HCT116 (cell line): ENCODE results near the gene DGKZ. TPM values are rescaled to one million over a fixed set of nuclear protein-coding genes. Genes with fewer than 3 reads are reported as not detected.

Experiments
- ATAC-seq: fragments of 200-7000 bp; cut with Tn5 transposase; 2 replicates; pipeline ENCODE4 v1.9.1; 2020; ENCODE audit warnings: mild to moderate bottlenecking, moderate library complexity
- BruUV-seq: library from RNA; stranded (reverse); fragments of 400-500 nt; replicated peaks from 2 replicates; lab custom pipeline; 2021; lab: Mats Ljungman, UMichigan
- CTCF ChIA-PET: fragments of 300-600 bp; sonication (Branson Sonifier 250); formaldehyde crosslinking; loops from one replicate; lab custom pipeline; 2021; ENCODE audit warnings: antibody characterized with exemption; lab: Charles Lee
- POLR2A ChIA-PET: fragments of 300-600, 350-600 bp; sonication (Branson Sonifier 250); formaldehyde crosslinking; loops from one replicate; lab custom pipeline; 2021; ENCODE audit warnings: antibody characterized with exemption; lab: Charles Lee
- RAD21 ChIA-PET, 2 experiments: fragments of 300-600 bp; sonication (Branson Sonifier 250); formaldehyde crosslinking; loops; one replicate each; lab custom pipeline; 2023; ENCODE audit warnings: low total read pairs in 2 of 2; ENCODE audit not compliant: uncharacterized antibody in 2 of 2, unreplicated experiment in 2 of 2, low non-redundant PET in 1 of 2; lab: Charles Lee
- DNase-seq: peaks from one replicate; pipeline ENCODE4 v3.0.0-alpha.2; 2010; ENCODE audit warnings: low read depth, low spot score
- H2AFZ ChIP-seq: fragments of 200-600 bp; shearing (Covaris generic), sonication (generic); 2 replicates; pipeline ENCODE4 v1.6.1; 2017; ENCODE audit warnings: low read depth, mixed run types, mixed read lengths, antibody characterized with exemption, low read length; ENCODE audit not compliant: poor library complexity, severe bottlenecking
- H3K27ac ChIP-seq: 2 replicates; pipeline ENCODE4 v1.5.1; 2012; ENCODE audit warnings: low read depth, low read length
- H3K27me3 ChIP-seq: fragments of 200-600 bp; sonication (generic); 2 replicates; pipeline ENCODE4 v1.6.1; 2016; ENCODE audit warnings: mixed run types, low read length, mixed read lengths; ENCODE audit not compliant: insufficient read depth
- H3K36me3 ChIP-seq, 2 experiments: fragments of 200-500 bp in 1 of 2; fragments of 200-600 bp in 1 of 2; sonication (Bioruptor generic) in 1 of 2; sonication (generic) in 1 of 2; 2 replicates each; pipeline versions ENCODE4 v1.5.1 to v1.6.1; 2014 to 2016; ENCODE audit warnings: low read length in 2 of 2, inconsistent platforms in 1 of 2, mixed read lengths in 1 of 2, mixed run types in 1 of 2; ENCODE audit not compliant: insufficient read depth in 2 of 2, control insufficient read depth in 1 of 2
- H3K4me1 ChIP-seq, 2 experiments: fragments of 200-600 bp in 1 of 2; sonication (generic) in 1 of 2; 2 replicates each; pipeline versions ENCODE4 v1.5.1 to v1.6.1; 2012 to 2017; ENCODE audit warnings: low read length in 2 of 2, inconsistent platforms in 1 of 2, mild to moderate bottlenecking in 1 of 2, mixed read lengths in 1 of 2, mixed run types in 1 of 2, moderate library complexity in 1 of 2; ENCODE audit not compliant: insufficient read depth in 2 of 2, control insufficient read depth in 1 of 2
- H3K4me2 ChIP-seq: fragments of 200-600 bp; sonication (generic); 2 replicates; pipeline ENCODE4 v1.6.1; 2017; ENCODE audit warnings: mixed run types, low read length, mixed read lengths
- H3K4me3 ChIP-seq, 2 experiments: fragments of 200-600 bp in 1 of 2; sonication (generic) in 1 of 2; replicated peaks in 1 of 2; 2 replicates each; pipeline ENCODE4 v1.5.1; 2011 to 2016; ENCODE audit warnings: low read length in 2 of 2, control low read depth in 1 of 2, low read depth in 1 of 2, mild to moderate bottlenecking in 1 of 2, mixed read lengths in 1 of 2, mixed run types in 1 of 2
- H3K79me2 ChIP-seq: fragments of 200-600 bp; sonication (generic); 2 replicates; pipeline ENCODE4 v1.6.1; 2017; ENCODE audit warnings: mild to moderate bottlenecking, mixed run types, low read length, moderate library complexity, mixed read lengths; ENCODE audit not compliant: insufficient read depth
- H3K9ac ChIP-seq: fragments of 200-600 bp; sonication (generic); 2 replicates; pipeline ENCODE4 v1.6.1; 2016; ENCODE audit warnings: low read length, mixed read lengths
- H3K9me2 ChIP-seq: fragments of 200-600 bp; sonication (generic), shearing (Covaris generic); 2 replicates; pipeline ENCODE4 v1.6.1; 2017; ENCODE audit warnings: mixed run types, mild to moderate bottlenecking, moderate library complexity; ENCODE audit not compliant: insufficient read depth
- H3K9me3 ChIP-seq, 2 experiments: fragments of 200-500 bp in 1 of 2; fragments of 200-600 bp in 1 of 2; sonication (Bioruptor generic) in 1 of 2; sonication (generic) in 1 of 2; 2 replicates each; pipeline ENCODE4 v1.6.1; 2014 to 2017; ENCODE audit warnings: low read length in 2 of 2, mixed read lengths in 2 of 2, inconsistent platforms in 1 of 2, low read depth in 1 of 2, mild to moderate bottlenecking in 1 of 2, mixed run types in 1 of 2, moderate library complexity in 1 of 2; ENCODE audit not compliant: control insufficient read depth in 1 of 2, insufficient read depth in 1 of 2
- H4K20me1 ChIP-seq: fragments of 200-600 bp; sonication (generic), shearing (Covaris generic); 2 replicates; pipeline ENCODE4 v1.6.1; 2017; ENCODE audit warnings: mixed run types, mild to moderate bottlenecking, moderate library complexity; ENCODE audit not compliant: insufficient read depth
- CBX3 ChIP-seq: IDR thresholded peaks from 2 replicates; pipeline ENCODE4 v1.6.1; 2012; ENCODE audit warnings: low read depth
- CEBPB ChIP-seq: IDR thresholded peaks from 2 replicates; pipeline ENCODE4 v1.6.1; 2012; ENCODE audit warnings: low read depth
- EGR1 ChIP-seq: IDR thresholded peaks from 2 replicates; pipeline ENCODE4 v1.6.1; 2012; ENCODE audit warnings: low read depth
- ELF1 ChIP-seq: IDR thresholded peaks from 2 replicates; pipeline ENCODE4 v1.6.1; 2012; ENCODE audit warnings: low read depth, borderline replicate concordance
- EZH2phosphoT487 ChIP-seq: fragments of 200-600 bp; IDR thresholded peaks from 2 replicates; pipeline ENCODE4 v1.6.1; 2018; ENCODE audit warnings: antibody characterized with exemption, borderline replicate concordance
- FOSL1 ChIP-seq: IDR thresholded peaks from 2 replicates; pipeline ENCODE4 v1.6.1; 2012; ENCODE audit warnings: low read depth
- JUND ChIP-seq: IDR thresholded peaks from 2 replicates; pipeline ENCODE4 v1.6.1; 2012
- POLR2A ChIP-seq: IDR thresholded peaks from 2 replicates; pipeline ENCODE4 v1.7.0; 2011; ENCODE audit warnings: borderline replicate concordance; ENCODE audit not compliant: insufficient read depth, insufficient read length; ENCODE audit errors: extremely low read depth
- POLR2AphosphoS5 ChIP-seq: IDR thresholded peaks from 2 replicates; pipeline ENCODE4 v1.6.1; 2011; ENCODE audit warnings: mild to moderate bottlenecking, low read depth, low read length, moderate library complexity
- RAD21 ChIP-seq: IDR thresholded peaks from 2 replicates; pipeline ENCODE4 v1.6.1; 2012; ENCODE audit warnings: low read depth, mild to moderate bottlenecking
- REST ChIP-seq: IDR thresholded peaks from 2 replicates; pipeline ENCODE4 v1.6.1; 2012; ENCODE audit warnings: low read depth
- SIN3A ChIP-seq: IDR thresholded peaks from 2 replicates; pipeline ENCODE4 v1.6.1; 2012; ENCODE audit warnings: low read depth
- SRF ChIP-seq: IDR thresholded peaks from 2 replicates; pipeline ENCODE4 v1.6.1; 2012; ENCODE audit warnings: low read depth
- TCF7L2 ChIP-seq: IDR thresholded peaks from 2 replicates; pipeline ENCODE4 v1.7.0; 2011; ENCODE audit warnings: borderline replicate concordance, inconsistent platforms; ENCODE audit not compliant: insufficient read depth, insufficient read length; ENCODE audit errors: extremely low read depth
- YY1 ChIP-seq: IDR thresholded peaks from 2 replicates; pipeline ENCODE4 v1.6.1; 2011; ENCODE audit warnings: low read length, low read depth, moderate library complexity, mild to moderate bottlenecking; ENCODE audit not compliant: insufficient replicate concordance; ENCODE audit errors: extremely low read depth
- ZFX ChIP-seq: fragments of 450-650 bp; IDR thresholded peaks from 2 replicates; pipeline ENCODE4 v1.6.1; 2017
- intact Hi-C: fragments of 100-400 bp; cut with micrococcal nuclease; formaldehyde crosslinking; loops from 2 replicates; pipeline ENCODE4 v1.10.0; 2022
- total RNA-seq: library from RNA; stranded (reverse); gene quantifications from one replicate; pipeline ENCODE4 v1.2.1, GENCODE V29; 2021; ENCODE audit not compliant: unreplicated experiment
- TF ChIP-seq, protein P1 (sequence below), 3 experiments: fragments of 200-600 bp in 1 of 3; sonication (generic) in 1 of 3; IDR thresholded peaks in 2 of 3; conservative IDR thresholded peaks in 1 of 3; 2 replicates each; pipeline ENCODE4 v1.5.1; 2012 to 2017; ENCODE audit warnings: low read depth in 2 of 3, low read length in 2 of 3, antibody characterized with exemption in 1 of 3, borderline replicate concordance in 1 of 3, control low read depth in 1 of 3, mild to moderate bottlenecking in 1 of 3, mixed read lengths in 1 of 3, mixed run types in 1 of 3, moderate library complexity in 1 of 3; ENCODE audit not compliant: insufficient read depth in 1 of 3
- TF ChIP-seq, protein P2 (sequence below): IDR thresholded peaks from 2 replicates; pipeline ENCODE4 v1.6.1; 2012
- TF ChIP-seq, protein P3 (sequence below): IDR thresholded peaks from 2 replicates; pipeline ENCODE4 v1.6.1; 2011; ENCODE audit warnings: mild to moderate bottlenecking, low read length, moderate library complexity; ENCODE audit not compliant: insufficient replicate concordance; ENCODE audit errors: extremely low read depth
- TF ChIP-seq, protein P4 (sequence below): IDR thresholded peaks from 2 replicates; pipeline ENCODE4 v1.6.1; 2012

The DGKZ gene
- total RNA-seq, 1 experiment from 2014 or later = 70.2 TPM

- DNase-seq (no peak), ATAC-seq (no peak)
- peak overlapping the region; percentile 20; the same call in 1 of the 2 replicates for H3K9ac ChIP-seq
- CTCF ChIA-PET = interaction anchor here (1.0 to 1.6 kb wide), 4 partner anchors 10 to 190 kb away, joined by 3 to 7 read pairs (median 4); no protein-coding TSS in a partner anchor
- H3K4me2 ChIP-seq = peak overlapping the region; percentile 64
- H3K27me3 ChIP-seq = no peaks in the 10 kb centered on the region
- H3K9me2 ChIP-seq = no peaks in the 10 kb centered on the region
- peaks cover 3% of the 10 kb centered on the region in 2 experiments; a peak in 2 of 4 replicates for H3K36me3 ChIP-seq
- no peak overlapping the region for H3K27ac ChIP-seq
- H3K4me1 ChIP-seq = peaks cover 20 to 52% of the 10 kb centered on the region in 2 experiments
- intact Hi-C loops = no loop called here
- no TSS peak for BruUV-seq
- no peak for TF ChIP-seq ZFX
- no peak for TF ChIP-seq CBX3
- no peak for TF ChIP-seq REST
- TF ChIP-seq POLR2AphosphoS5 = no peak
- no peak for TF ChIP-seq FOSL1
- TF ChIP-seq, protein P1, sequence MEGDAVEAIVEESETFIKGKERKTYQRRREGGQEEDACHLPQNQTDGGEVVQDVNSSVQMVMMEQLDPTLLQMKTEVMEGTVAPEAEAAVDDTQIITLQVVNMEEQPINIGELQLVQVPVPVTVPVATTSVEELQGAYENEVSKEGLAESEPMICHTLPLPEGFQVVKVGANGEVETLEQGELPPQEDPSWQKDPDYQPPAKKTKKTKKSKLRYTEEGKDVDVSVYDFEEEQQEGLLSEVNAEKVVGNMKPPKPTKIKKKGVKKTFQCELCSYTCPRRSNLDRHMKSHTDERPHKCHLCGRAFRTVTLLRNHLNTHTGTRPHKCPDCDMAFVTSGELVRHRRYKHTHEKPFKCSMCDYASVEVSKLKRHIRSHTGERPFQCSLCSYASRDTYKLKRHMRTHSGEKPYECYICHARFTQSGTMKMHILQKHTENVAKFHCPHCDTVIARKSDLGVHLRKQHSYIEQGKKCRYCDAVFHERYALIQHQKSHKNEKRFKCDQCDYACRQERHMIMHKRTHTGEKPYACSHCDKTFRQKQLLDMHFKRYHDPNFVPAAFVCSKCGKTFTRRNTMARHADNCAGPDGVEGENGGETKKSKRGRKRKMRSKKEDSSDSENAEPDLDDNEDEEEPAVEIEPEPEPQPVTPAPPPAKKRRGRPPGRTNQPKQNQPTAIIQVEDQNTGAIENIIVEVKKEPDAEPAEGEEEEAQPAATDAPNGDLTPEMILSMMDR (IDR thresholded peaks at IDR 0.05 in 2 of 3, conservative IDR thresholded peaks at IDR 0.05 in 1 of 3; ENCODE audit: borderline replicate concordance in 1 of 3, insufficient read depth in 1 of 3, low read depth in 2 of 3, low read length in 2 of 3) = no peak
- TF ChIP-seq, protein P2, sequence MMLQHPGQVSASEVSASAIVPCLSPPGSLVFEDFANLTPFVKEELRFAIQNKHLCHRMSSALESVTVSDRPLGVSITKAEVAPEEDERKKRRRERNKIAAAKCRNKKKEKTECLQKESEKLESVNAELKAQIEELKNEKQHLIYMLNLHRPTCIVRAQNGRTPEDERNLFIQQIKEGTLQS = no peak
- TF ChIP-seq RAD21 = no peak
- TF ChIP-seq, protein P3, sequence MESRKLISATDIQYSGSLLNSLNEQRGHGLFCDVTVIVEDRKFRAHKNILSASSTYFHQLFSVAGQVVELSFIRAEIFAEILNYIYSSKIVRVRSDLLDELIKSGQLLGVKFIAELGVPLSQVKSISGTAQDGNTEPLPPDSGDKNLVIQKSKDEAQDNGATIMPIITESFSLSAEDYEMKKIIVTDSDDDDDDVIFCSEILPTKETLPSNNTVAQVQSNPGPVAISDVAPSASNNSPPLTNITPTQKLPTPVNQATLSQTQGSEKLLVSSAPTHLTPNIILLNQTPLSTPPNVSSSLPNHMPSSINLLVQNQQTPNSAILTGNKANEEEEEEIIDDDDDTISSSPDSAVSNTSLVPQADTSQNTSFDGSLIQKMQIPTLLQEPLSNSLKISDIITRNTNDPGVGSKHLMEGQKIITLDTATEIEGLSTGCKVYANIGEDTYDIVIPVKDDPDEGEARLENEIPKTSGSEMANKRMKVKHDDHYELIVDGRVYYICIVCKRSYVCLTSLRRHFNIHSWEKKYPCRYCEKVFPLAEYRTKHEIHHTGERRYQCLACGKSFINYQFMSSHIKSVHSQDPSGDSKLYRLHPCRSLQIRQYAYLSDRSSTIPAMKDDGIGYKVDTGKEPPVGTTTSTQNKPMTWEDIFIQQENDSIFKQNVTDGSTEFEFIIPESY = no peak
- no peak for TF ChIP-seq JUND
- no peak for TF ChIP-seq SIN3A
- TF ChIP-seq TCF7L2 = no peak
- TF ChIP-seq EGR1 = no peak
- TF ChIP-seq, protein P4, sequence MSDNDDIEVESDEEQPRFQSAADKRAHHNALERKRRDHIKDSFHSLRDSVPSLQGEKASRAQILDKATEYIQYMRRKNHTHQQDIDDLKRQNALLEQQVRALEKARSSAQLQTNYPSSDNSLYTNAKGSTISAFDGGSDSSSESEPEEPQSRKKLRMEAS = no peak
- TF ChIP-seq CEBPB = no peak
- no peak for TF ChIP-seq ELF1
- no peak for TF ChIP-seq YY1
- no peak for TF ChIP-seq EZH2phosphoT487
- TF ChIP-seq SRF = no peak
- no peak for TF ChIP-seq POLR2A
- POLR2A ChIA-PET = no interaction called here
- H2AFZ ChIP-seq = no peak overlapping the region
- no peak overlapping the region for H3K4me3 ChIP-seq
- H4K20me1 ChIP-seq = no peaks in the 10 kb centered on the region
- peaks cover 41% of the 10 kb centered on the region for H3K79me2 ChIP-seq
- RAD21 ChIA-PET = no interaction called here
- no peaks in the 10 kb centered on the region for H3K9me3 ChIP-seq
Measured at GRCh38 chr11:46364056-46364455, 16.8 kb downstream of the DGKZ start.
